PC-3 (cell line): ENCODE data around the gene MLC1. TPM values are rescaled to one million over a fixed set of nuclear protein-coding genes. Genes with fewer than 3 reads are reported as not detected.

Source experiments
- ATAC-seq: fragments of 200-7000 bp; cut with Tn5 transposase; 2 replicates; pipeline ENCODE4 v1.9.1; 2020; ENCODE audit warnings: mild to moderate bottlenecking, moderate library complexity
- BruUV-seq: library from RNA; stranded (reverse); fragments of 400-500 nt; replicated peaks from 2 replicates; lab custom pipeline; 2021; lab: Mats Ljungman, UMichigan
- CTCF ChIA-PET: fragments of 300-600 bp; sonication (Branson Sonifier 250); formaldehyde crosslinking; loops from one replicate; lab custom pipeline; 2022; ENCODE audit warnings: antibody characterized with exemption; lab: Charles Lee
- POLR2A ChIA-PET: fragments of 300-600 bp; sonication (Branson Sonifier 250); formaldehyde crosslinking; loops from one replicate; lab custom pipeline; 2022; ENCODE audit warnings: antibody characterized with exemption; ENCODE audit not compliant: unreplicated experiment; lab: Charles Lee
- DNase-seq: peaks from one replicate; pipeline ENCODE4 v3.0.0-alpha.2; 2015
- H2AFZ ChIP-seq: fragments of 300-600 bp; sonication (generic); 2 replicates; pipeline ENCODE4 v1.6.0; 2016; ENCODE audit warnings: antibody characterized with exemption, low read length
- H3F3A ChIP-seq: fragments of 300-600 bp; sonication (generic); one replicate; pipeline ENCODE4 v1.6.0; 2017; ENCODE audit warnings: antibody characterized with exemption, low read length, control low read depth, mild to moderate bottlenecking; ENCODE audit not compliant: unreplicated experiment
- H3K27ac ChIP-seq: fragments of 300-600 bp; sonication (generic); 2 replicates; pipeline ENCODE4 v1.5.1; 2016; ENCODE audit warnings: mild to moderate bottlenecking, low read length
- H3K27me3 ChIP-seq: fragments of 300-600 bp; sonication (generic); 2 replicates; pipeline ENCODE4 v1.6.1; 2016; ENCODE audit warnings: low read length, mixed read lengths
- H3K36me3 ChIP-seq: fragments of 300-600 bp; sonication (generic); 2 replicates; pipeline ENCODE4 v1.6.1; 2016; ENCODE audit warnings: low read depth, mixed run types, low read length, mixed read lengths
- H3K4me1 ChIP-seq: fragments of 300-600 bp; sonication (generic); 2 replicates; pipeline ENCODE4 v1.5.1; 2016; ENCODE audit warnings: low read length; ENCODE audit not compliant: insufficient read depth
- H3K4me2 ChIP-seq: fragments of 300-600 bp; sonication (generic); 2 replicates; pipeline ENCODE4 v1.6.0; 2016; ENCODE audit warnings: low read length
- H3K4me3 ChIP-seq: fragments of 300-600 bp; sonication (generic); 2 replicates; pipeline ENCODE4 v1.5.1; 2016; ENCODE audit warnings: mild to moderate bottlenecking, low read length, mixed read lengths
- H3K79me2 ChIP-seq: fragments of 300-600 bp; sonication (generic); 2 replicates; pipeline ENCODE4 v1.6.1; 2017; ENCODE audit warnings: low read length, mixed read lengths
- H3K9ac ChIP-seq: fragments of 300-600 bp; sonication (generic); 2 replicates; pipeline ENCODE4 v1.6.0; 2016; ENCODE audit warnings: mild to moderate bottlenecking, low read length
- H3K9me2 ChIP-seq: fragments of 300-600 bp; sonication (generic); replicated peaks from 2 replicates; pipeline ENCODE4 v1.6.1; 2016; ENCODE audit warnings: mixed run types, low read length, mixed read lengths
- H3K9me3 ChIP-seq: fragments of 300-600 bp; sonication (generic); 2 replicates; pipeline ENCODE4 v1.6.1; 2016; ENCODE audit warnings: low read length, mixed read lengths
- H4K20me1 ChIP-seq: fragments of 300-600 bp; sonication (generic); 2 replicates; pipeline ENCODE4 v1.6.1; 2016; ENCODE audit warnings: low read length, mixed read lengths
- EZH2 ChIP-seq: fragments of 300-600 bp; sonication (generic); IDR thresholded peaks from one replicate; pipeline ENCODE4 v1.6.1; 2017; ENCODE audit warnings: antibody characterized with exemption, mild to moderate bottlenecking, low read length; ENCODE audit not compliant: unreplicated experiment
- EZH2phosphoT487 ChIP-seq: fragments of 300-600 bp; sonication (generic); IDR thresholded peaks from 2 replicates; pipeline ENCODE4 v1.6.1; 2018; ENCODE audit warnings: mild to moderate bottlenecking, antibody characterized with exemption, low read length, borderline replicate concordance
- intact Hi-C: fragments of 100-400 bp; cut with micrococcal nuclease; formaldehyde crosslinking; loops from 2 replicates; pipeline ENCODE4 v1.9.0; 2023
- total RNA-seq: library from RNA; depleted of rRNA; stranded (reverse); fragments of >200 nt; gene quantifications from 2 replicates; pipeline ENCODE4 v1.2.3, GENCODE V29; 2014
- TF ChIP-seq, protein P1 (sequence below): fragments of 300-600 bp; sonication (generic); conservative IDR thresholded peaks from 2 replicates; pipeline ENCODE4 v1.5.1; 2017; ENCODE audit warnings: antibody characterized with exemption, low read depth, mild to moderate bottlenecking, low read length

MLC1 gene
- total RNA-seq, 1 experiment from 2014 or later: 0.62 TPM

DNA sequence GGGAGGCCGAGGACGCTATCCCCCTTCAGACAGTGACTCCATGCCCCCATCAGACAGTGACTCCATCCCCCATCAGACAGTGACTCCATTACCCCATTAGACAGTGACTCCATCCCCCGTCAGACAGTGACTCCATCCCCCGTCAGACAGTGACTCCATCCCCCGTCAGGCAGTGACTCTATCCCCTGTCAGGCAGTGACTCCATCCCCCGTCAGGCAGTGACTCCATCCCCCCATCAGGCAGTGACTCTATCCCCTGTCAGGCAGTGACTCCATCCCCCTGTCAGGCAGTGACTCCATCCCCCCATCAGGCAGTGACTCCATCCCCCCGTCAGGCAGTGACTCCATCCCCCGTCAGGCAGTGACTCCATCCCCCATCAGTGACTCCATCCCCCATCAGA, 18.0 kb downstream of the MLC1 start:
- DNase-seq: no peak
- H3K79me2 ChIP-seq: no peaks in the 10 kb centered on the region
- TF ChIP-seq EZH2 (no peak), EZH2phosphoT487 (no peak)
- TF ChIP-seq, protein P1, sequence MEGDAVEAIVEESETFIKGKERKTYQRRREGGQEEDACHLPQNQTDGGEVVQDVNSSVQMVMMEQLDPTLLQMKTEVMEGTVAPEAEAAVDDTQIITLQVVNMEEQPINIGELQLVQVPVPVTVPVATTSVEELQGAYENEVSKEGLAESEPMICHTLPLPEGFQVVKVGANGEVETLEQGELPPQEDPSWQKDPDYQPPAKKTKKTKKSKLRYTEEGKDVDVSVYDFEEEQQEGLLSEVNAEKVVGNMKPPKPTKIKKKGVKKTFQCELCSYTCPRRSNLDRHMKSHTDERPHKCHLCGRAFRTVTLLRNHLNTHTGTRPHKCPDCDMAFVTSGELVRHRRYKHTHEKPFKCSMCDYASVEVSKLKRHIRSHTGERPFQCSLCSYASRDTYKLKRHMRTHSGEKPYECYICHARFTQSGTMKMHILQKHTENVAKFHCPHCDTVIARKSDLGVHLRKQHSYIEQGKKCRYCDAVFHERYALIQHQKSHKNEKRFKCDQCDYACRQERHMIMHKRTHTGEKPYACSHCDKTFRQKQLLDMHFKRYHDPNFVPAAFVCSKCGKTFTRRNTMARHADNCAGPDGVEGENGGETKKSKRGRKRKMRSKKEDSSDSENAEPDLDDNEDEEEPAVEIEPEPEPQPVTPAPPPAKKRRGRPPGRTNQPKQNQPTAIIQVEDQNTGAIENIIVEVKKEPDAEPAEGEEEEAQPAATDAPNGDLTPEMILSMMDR: no peak
- H2AFZ ChIP-seq: no peak overlapping the region
- no peak overlapping the region for H3K4me3 ChIP-seq
- no peak overlapping the region for H3K27ac ChIP-seq
- H4K20me1 ChIP-seq: no peaks in the 10 kb centered on the region
- no peaks in the 10 kb centered on the region for H3K9me2 ChIP-seq
- POLR2A ChIA-PET: no interaction called here
- H3K9me3 ChIP-seq: no peaks in the 10 kb centered on the region
- H3K4me2 ChIP-seq: no peak overlapping the region
- no peaks in the 10 kb centered on the region for H3K36me3 ChIP-seq
- peaks cover 7% of the 10 kb centered on the region; the same call in 1 of the 2 replicates for H3K4me1 ChIP-seq
- CTCF ChIA-PET: no interaction called here
- no peaks in the 10 kb centered on the region for H3F3A ChIP-seq
- H3K9ac ChIP-seq: no peak overlapping the region
- no peaks in the 10 kb centered on the region for H3K27me3 ChIP-seq
- no TSS peak for BruUV-seq
- ATAC-seq: no peak
- intact Hi-C loops: no loop called here

DNA sequence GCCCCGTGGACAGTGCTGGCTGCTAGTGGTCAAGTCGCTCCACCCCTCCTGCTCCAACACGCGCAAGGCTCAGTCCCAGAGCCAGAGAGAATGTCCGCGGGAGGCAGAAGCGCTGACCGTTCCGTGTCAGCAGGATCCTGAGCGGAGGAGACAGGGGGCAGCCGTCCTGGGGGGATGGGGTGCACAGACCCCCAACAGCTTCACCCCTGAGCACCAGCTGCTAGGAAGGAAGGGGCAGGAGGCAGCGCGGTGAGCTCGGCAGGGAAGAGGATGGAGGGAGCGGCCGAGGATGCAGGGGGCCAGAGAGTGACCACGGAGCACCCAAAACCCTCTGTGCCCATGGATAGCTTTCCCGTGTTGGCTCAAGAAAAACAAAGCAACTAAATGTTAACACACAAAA, 20.8 kb downstream of the MLC1 start:
- Histone ChIP-seq H3K9ac (no peak overlapping the region), H3K4me2 (no peak overlapping the region), H3F3A (no peaks in the 10 kb centered on the region), H3K9me2 (no peaks in the 10 kb centered on the region), H4K20me1 (no peaks in the 10 kb centered on the region), H3K4me3 (no peak overlapping the region), H3K36me3 (no peaks in the 10 kb centered on the region), H3K79me2 (no peaks in the 10 kb centered on the region), H3K4me1 (no peaks in the 10 kb centered on the region), H3K27ac (no peak overlapping the region), H3K27me3 (no peaks in the 10 kb centered on the region), H3K9me3 (no peaks in the 10 kb centered on the region), H2AFZ (no peak overlapping the region)
- ATAC-seq (no peak), DNase-seq (no peak)
- no TSS peak for BruUV-seq
- ChIA-PET POLR2A (no interaction called here), CTCF (no interaction called here)
- intact Hi-C loops: no loop called here
- TF ChIP-seq, protein P1: no peak
- no peak for TF ChIP-seq EZH2phosphoT487

DNA sequence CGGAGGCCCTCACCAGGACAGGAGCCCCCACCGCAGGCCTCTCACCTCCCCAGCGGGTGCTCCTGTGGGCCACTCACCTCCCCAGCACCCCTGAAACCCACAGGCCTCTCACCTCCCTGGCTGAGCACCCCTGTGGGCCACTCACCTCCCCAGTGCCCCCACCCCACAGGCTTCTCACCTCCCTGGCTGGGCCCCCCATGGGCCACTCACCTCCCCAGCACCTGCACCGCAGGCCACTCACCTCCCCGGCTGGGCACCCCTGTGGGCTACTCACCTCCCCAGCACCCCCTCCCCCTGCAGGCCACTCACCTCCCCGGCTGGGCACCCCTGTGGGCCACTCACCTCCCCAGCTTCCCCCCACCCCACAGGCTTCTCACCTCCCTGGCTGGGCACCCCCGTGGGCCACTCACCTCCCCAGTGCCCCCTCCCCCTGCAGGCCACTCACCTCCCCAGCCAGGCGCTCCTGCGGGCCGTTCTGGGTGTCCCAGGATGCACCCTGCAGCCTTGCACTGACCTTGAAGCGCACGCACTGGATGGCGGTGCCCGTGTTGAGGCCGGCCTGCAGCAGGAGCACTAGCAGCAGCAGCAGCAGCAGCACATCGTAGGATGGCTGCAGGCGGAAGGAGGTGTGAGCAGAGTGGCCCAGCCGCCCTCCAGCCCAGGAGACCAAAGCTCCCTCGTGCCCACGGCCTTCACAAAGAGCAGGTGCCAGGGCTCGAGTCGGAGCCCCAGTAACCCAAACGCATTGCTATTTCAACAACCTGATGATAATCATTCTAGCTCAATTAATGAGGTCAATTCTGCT, 21.4 kb downstream of the MLC1 start:
- no peaks in the 10 kb centered on the region for H3K79me2 ChIP-seq
- H3K9me3 ChIP-seq: no peaks in the 10 kb centered on the region
- H3K27ac ChIP-seq: no peak overlapping the region
- H4K20me1 ChIP-seq: no peaks in the 10 kb centered on the region
- TF ChIP-seq EZH2 (no peak), EZH2phosphoT487 (no peak)
- TF ChIP-seq, protein P1: no peak
- no peak overlapping the region for H2AFZ ChIP-seq
- no TSS peak for BruUV-seq
- H3K27me3 ChIP-seq: no peaks in the 10 kb centered on the region
- ChIA-PET CTCF (no interaction called here), POLR2A (no interaction called here)
- no peaks in the 10 kb centered on the region for H3K36me3 ChIP-seq
- no peaks in the 10 kb centered on the region for H3K4me1 ChIP-seq
- no peak for DNase-seq
- H3K4me3 ChIP-seq: no peak overlapping the region
- H3K9me2 ChIP-seq: no peaks in the 10 kb centered on the region
- no peak overlapping the region for H3K9ac ChIP-seq
- ATAC-seq: no peak
- H3K4me2 ChIP-seq: no peak overlapping the region
- intact Hi-C loops: no loop called here
- no peaks in the 10 kb centered on the region for H3F3A ChIP-seq
